ENCODE results near the gene CFAP161.
"Not testable (repeated sequence)": the region's sequence is repeated elsewhere in the genome, so short reads cannot be mapped to it uniquely, and the experiment has no call there.

CFAP161 gene

DNA sequence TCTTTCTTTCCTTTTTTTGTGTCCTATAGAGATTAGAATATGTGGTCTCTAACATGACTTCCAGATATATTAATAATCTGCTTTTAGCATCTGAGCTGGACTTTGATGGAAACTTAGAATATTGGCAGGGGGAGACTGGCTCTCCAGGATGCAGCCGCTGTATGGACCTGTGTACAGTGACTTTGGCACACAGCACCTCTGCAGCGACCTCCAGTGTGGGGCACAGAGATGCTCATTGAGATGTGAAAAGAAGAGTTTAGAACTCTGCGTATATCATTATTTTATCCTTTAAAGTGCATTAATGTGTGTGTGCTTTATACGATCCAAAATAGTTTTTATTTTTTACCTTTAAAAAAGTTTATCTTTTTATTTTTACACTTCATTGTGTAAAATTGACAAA is 18.3 kb downstream of the CFAP161 start:
- no peak for DNase-seq (ENCODE audit: low read depth in 1 of 2, low spot score in 1 of 2)
- in situ Hi-C loops (cut with HindIII; ENCODE audit: low pct_unique_long_range_greater_than_20kb, low sequenced_read_pairs): no loop called here
- no peak for TF ChIP-seq JUND (IDR thresholded peaks at IDR 0.05; ENCODE audit: low read depth)

DNA sequence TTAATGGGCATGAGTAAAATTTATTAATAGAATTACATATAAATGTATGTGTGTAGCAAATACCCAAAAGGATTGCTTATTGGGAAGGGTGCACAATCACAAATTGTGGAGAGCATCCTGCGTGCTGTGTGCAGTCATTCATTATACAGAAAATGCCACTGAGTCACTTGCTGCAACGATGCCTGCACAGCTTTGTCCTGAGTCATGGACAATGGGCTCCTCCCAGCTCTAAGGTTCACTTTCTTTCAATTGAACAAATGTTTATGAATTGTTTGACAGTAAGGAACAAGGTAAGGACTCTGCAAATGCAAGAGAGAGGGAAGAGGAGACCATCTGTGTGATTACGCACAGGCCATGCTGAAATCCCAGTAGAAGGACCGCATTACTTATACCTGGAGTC is 18.7 kb downstream of the CFAP161 start:
- no peak for TF ChIP-seq JUND (IDR thresholded peaks at IDR 0.05; ENCODE audit: low read depth)
- DNase-seq (ENCODE audit: low read depth in 1 of 2, low spot score in 1 of 2): no peak
- in situ Hi-C loops (cut with HindIII; ENCODE audit: low pct_unique_long_range_greater_than_20kb, low sequenced_read_pairs): no loop called here

DNA sequence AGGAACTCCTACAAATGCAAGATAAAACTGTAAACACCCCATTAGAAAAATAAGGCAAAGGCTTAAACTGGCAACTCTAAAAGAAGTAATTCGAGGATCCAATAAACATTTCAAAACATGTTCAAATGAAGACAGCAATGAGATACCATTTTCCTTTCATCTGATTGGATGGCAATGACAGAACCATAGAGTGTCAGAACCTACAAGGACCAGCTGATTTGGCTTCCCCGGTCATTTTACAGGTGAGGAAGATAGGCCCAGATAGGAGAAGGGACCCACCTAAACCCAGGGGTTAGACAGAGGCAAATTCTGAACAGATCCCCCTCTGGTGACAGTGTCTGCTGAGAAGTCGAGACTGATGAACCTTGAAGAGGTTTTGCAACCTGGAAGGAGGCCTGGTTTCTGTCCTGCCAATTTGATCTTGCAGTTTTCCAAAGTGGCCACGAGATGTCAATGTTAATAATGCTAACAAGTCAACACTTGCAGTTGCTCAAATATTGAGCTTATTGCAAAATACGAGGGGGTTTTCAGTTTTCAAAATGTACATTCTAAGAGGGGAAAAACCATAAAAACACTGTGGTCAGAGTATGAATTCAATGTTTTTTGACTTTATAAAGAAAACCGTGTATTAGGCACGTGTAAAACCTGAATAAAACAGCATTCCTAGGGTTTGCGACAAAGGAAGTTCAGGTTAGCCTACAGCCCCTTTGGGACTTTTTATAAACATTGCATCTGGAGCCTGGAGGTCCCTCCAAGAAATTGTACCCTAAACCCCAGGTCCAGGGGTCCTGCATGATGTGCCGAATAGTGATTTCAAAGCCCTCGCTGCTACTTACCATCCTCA is 21.5 kb downstream of the CFAP161 start:
- in situ Hi-C loops (cut with HindIII; ENCODE audit: low pct_unique_long_range_greater_than_20kb, low sequenced_read_pairs): no loop called here
- TF ChIP-seq JUND (IDR thresholded peaks at IDR 0.05; ENCODE audit: low read depth): no peak
- peak; percentile 37 to 63 for DNase-seq (ENCODE audit: low read depth in 1 of 2, low spot score in 1 of 2)

DNA sequence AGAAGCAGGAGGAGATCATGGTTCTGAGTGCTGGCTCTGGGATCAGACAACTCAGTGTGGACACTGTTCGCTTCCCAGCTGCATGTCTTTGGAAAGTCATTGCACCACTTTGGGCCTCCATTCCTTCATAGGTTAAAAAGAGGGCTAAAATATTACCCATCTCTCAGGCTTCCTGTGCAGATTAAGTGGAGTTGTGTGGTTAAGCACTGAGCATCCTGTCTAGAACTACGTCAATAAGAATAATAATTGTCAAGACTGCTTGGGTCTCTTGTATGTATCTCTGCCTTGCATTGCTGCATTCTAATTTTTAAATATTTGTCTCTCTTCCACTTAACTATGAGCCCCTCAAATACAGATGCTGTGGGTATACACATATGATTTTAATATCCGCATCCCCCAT is 22.3 kb downstream of the CFAP161 start:
- no peak for DNase-seq (ENCODE audit: low read depth in 1 of 2, low spot score in 1 of 2)
- TF ChIP-seq JUND (IDR thresholded peaks at IDR 0.05; ENCODE audit: low read depth): no peak
- in situ Hi-C loops (cut with HindIII; ENCODE audit: low pct_unique_long_range_greater_than_20kb, low sequenced_read_pairs): no loop called here

DNA sequence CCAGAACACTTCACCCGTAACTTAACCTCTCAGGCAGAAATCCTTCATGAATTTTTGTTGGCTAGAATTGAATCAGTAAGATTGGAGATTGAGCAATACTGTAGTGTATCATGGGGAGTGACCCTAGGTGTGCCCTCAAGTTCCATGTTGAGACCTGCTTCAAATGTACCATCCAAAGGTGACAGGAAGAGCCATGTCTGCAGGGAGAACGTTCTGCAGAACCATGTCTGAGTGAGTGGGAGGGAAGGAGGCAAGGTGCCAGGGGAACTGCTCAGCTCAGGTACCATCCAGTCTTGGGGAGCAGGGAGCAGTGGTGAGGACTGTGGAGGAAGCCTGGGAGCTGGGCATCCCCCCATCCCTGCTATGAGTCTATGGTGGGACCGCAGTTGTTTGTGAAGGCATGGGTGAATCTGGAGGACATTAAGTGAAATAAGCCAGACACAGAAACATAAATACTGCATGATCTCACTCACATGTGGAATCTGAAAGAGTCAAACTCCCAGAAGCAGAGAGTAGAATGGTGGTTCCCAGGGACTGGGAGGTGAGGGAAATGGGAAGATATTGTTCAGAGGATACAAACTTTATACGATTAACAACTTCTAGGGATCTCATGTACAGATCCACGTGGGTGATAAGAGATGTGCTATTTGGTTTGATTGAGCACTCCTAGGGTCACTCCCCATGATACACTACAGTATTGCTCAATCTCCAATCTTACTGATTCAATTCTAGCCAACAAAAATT is 23.3 kb downstream of the CFAP161 start:
- no peak for DNase-seq (ENCODE audit: low read depth in 1 of 2, low spot score in 1 of 2)
- in situ Hi-C loops (cut with HindIII; ENCODE audit: low pct_unique_long_range_greater_than_20kb, low sequenced_read_pairs): no loop called here
- no peak for TF ChIP-seq JUND (IDR thresholded peaks at IDR 0.05; ENCODE audit: low read depth)

DNA sequence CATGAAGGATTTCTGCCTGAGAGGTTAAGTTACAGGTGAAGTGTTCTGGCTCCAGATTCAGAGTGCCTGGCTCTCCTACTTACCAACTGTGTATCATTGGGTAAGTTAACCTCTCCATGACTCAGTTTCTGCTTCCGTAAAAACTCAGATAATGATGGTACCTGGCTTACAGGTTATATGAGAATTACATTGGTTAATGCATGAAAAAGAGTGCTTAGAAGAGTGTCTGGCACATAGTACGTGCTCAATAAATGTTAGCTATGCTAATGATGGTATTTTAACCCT is 23.8 kb downstream of the CFAP161 start:
- no peak for TF ChIP-seq JUND (IDR thresholded peaks at IDR 0.05; ENCODE audit: low read depth)
- no peak for DNase-seq (ENCODE audit: low read depth in 1 of 2, low spot score in 1 of 2)
- in situ Hi-C loops (cut with HindIII; ENCODE audit: low pct_unique_long_range_greater_than_20kb, low sequenced_read_pairs): no loop called here

DNA sequence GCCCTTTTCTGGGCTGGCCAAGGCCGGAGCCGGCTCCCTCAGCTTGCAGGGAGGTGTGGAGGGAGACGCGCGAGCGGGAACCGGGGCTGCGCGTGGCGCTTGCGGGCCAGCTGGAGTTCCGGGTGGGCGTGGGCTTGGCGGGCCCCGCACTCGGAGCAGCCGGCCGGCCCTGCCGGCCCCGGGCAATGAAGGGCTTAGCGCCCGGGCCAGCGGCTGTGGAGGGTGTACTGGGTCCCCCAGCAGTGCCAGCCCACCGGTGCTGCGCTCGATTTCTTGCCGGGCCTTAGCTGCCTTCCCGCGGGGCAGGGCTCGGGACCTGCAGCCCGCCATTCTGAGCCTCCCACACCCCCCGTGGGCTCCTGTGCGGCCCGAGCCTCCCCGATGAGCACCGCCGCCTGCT is 24.5 kb downstream of the CFAP161 start:
- DNase-seq (ENCODE audit: low read depth in 1 of 2, low spot score in 1 of 2); in situ Hi-C loops (cut with HindIII; ENCODE audit: low pct_unique_long_range_greater_than_20kb, low sequenced_read_pairs): not testable (repeated sequence)

DNA sequence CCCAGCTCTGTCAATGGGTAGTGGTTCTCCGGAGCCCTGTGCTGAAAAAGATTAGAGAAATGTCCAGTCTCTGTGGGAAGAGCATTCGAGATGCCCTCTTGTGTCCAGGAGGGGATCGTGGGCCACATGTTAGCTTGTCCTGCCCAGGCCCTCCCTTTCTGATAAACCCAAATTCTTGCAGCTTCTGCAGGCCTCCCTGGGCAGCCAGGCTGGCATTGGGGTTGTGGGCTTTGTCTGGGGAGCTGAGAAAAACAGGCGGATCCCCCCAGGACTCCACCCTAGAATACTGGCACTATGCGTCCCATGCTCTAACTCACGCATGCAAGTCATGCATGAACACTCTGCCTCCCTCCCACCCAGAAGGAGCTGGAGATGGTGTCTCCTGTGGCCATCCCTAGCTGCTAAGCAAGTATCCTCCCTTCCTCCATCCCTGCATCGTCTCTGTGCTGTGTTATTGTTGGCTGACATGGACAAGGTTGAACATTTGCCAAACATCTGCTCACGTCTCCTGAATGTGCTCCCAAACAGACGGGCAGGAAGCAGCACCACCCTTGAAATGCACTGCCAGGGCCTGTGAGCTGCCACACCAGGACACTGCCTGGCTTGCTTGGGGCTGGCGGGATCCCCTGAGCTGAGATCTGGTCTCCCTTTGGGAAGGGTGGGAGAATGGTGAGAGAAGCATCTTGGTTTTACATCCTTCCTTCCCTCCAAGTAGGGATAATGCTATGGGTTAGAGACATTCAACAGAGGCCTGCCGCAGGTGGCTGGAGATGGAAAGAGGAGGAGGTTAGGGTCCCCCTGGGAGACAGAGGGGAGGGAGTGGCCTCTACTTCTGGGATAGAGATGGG is 26.5 kb downstream of the CFAP161 start:
- DNase-seq (ENCODE audit: low read depth in 1 of 2, low spot score in 1 of 2): no peak
- in situ Hi-C loops (cut with HindIII; ENCODE audit: low pct_unique_long_range_greater_than_20kb, low sequenced_read_pairs): no loop called here
- no peak for TF ChIP-seq JUND (IDR thresholded peaks at IDR 0.05; ENCODE audit: low read depth)

DNA sequence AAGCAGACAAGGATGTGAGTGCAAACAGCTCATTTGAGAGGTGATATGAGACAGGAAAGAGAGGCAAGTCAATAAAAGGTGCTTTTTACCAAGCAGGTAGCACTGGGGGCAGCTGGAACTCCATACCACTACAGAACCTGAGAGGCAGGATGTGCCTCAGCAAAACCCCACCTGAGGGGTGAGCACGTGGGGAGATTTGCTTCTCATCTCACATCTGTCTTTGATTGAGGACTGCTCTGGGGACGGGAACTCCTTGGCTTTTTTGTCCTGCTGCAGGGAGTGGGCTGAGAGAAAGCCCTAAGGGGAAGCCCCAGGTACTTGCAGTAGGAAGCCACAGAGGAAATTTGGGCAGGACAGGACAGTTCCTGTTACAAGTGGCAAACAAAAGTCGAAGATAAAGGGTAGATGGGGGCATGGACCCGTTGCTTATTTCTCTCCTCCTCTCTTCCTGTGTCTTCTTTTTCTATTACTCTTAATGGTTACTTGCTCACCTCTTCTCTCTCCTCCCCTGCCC is 27.1 kb downstream of the CFAP161 start:
- TF ChIP-seq JUND (IDR thresholded peaks at IDR 0.05; ENCODE audit: low read depth): no peak
- in situ Hi-C loops (cut with HindIII; ENCODE audit: low pct_unique_long_range_greater_than_20kb, low sequenced_read_pairs): no loop called here
- DNase-seq (ENCODE audit: low read depth in 1 of 2, low spot score in 1 of 2): no peak

DNA sequence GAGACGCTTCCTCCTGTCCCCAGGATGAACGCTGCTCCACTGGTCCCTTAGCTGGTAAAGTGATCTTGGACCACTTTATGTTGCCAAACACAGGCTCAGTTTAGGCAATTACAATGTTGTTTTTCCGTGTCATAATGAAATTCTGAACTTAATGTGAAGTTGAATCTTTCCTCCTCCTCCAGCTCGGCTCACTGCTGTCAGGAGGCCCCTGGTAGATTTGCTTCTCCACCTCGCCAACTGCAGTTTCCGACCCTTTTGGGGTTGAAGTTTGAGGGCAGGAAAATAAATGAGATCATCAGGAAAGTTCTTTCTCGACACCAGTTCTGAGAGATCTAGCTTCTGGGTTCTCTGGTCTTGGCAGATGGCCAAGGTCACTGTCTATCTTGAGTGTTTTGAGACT is 27.8 kb downstream of the CFAP161 start:
- in situ Hi-C loops (cut with HindIII; ENCODE audit: low pct_unique_long_range_greater_than_20kb, low sequenced_read_pairs): no loop called here
- DNase-seq (ENCODE audit: low read depth in 1 of 2, low spot score in 1 of 2): no peak
- no peak for TF ChIP-seq JUND (IDR thresholded peaks at IDR 0.05; ENCODE audit: low read depth)

DNA sequence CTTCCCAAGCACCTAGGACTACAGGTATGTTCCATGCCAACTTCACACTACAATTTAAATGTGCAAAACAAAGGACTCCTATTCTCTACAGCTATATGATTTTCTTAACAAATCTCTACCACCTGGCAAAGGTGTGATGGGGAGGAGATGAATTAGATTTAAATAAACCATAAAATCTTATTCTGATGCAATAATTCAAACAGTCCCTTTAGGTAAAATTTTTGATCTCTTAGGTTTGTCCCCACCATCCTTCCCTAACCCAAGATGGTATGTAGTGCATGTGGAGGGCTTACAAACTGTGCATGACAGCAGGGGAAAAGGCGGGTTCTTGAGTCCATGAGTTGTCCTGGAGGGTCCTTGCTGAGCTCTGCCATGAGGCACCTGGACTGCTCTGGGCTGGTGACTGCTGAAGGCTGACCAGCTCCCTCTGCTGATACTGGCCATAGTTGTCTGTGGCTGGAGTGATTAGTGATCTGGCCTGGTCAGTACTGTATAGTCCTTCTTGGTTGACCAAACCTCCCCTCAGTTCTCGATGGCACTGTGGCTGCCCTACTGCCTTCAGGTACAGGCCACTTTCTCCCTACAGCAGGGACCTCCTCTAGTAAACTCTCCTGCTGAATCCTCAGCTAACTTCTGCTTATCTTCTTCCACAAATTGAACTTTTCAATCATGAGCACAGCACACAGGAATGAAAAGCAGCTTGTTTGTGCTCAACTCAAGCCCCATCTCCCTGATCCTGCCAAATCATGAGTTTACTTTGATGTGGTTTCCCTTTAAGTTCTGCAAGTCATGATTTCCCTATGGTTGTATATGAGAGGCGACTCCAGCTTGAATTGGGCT is 30.1 kb downstream of the CFAP161 start:
- in situ Hi-C loops (cut with HindIII; ENCODE audit: low pct_unique_long_range_greater_than_20kb, low sequenced_read_pairs): no loop called here
- no peak for TF ChIP-seq JUND (IDR thresholded peaks at IDR 0.05; ENCODE audit: low read depth)
- no peak for DNase-seq (ENCODE audit: low read depth in 1 of 2, low spot score in 1 of 2)

DNA sequence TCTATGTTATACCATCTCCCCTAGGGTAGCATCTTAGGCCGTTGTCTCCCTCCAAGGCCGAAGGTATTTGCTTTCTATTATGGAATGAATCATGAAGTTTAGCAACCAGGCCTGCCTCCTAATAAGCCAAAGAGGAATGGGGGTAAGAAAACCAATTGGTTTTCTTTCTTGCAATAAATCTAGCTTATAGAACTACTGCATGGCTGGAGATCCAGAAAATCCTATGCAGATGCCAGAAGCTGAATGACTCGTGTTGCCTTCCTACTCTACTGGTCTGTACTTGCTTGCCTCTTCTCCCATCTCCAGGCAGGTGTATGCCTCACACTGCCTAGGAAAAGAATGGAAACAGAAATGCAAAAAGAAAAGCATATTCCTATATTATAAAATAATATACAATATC is 31.5 kb downstream of the CFAP161 start:
- in situ Hi-C loops (cut with HindIII; ENCODE audit: low pct_unique_long_range_greater_than_20kb, low sequenced_read_pairs): no loop called here
- DNase-seq (ENCODE audit: low read depth in 1 of 2, low spot score in 1 of 2): no peak
- TF ChIP-seq JUND (IDR thresholded peaks at IDR 0.05; ENCODE audit: low read depth): no peak

Data from T47D (cell line).